MG63 (cell line): ENCODE data around the gene E2F2. TPM values are rescaled to one million over a fixed set of nuclear protein-coding genes. Genes with fewer than 3 reads are reported as not detected.
A peak's percentile ranks its signal among the peaks of the same experiment; 100 is the strongest.

ENCODE experiments used
- DNase-seq: peaks from one replicate; pipeline ENCODE4 v3.0.0-alpha.2; 2020
- H3K27me3 ChIP-seq: fragments of 250-450 bp; sonication (Bioruptor Pico); 2 replicates; pipeline ENCODE4 v1.5.1; 2020; ENCODE audit warnings: mild to moderate bottlenecking, moderate library complexity
- H3K36me3 ChIP-seq: fragments of 250-450 bp; sonication (Bioruptor Pico); 2 replicates; pipeline ENCODE4 v1.5.1; 2020; ENCODE audit warnings: mild to moderate bottlenecking, moderate library complexity
- H3K4me3 ChIP-seq: fragments of 250-450 bp; sonication (Bioruptor Pico); 2 replicates; pipeline ENCODE4 v1.5.1; 2020; ENCODE audit warnings: mild to moderate bottlenecking, moderate library complexity
- H3K9me3 ChIP-seq: fragments of 250-450 bp; sonication (Bioruptor Pico); 2 replicates; pipeline ENCODE4 v1.5.1; 2020; ENCODE audit warnings: mild to moderate bottlenecking, moderate library complexity
- total RNA-seq: library from RNA; depleted of rRNA; stranded (reverse); fragments of >200 nt; shearing (Covaris generic); gene quantifications from 2 replicates; pipeline ENCODE4 v1.2.3, GENCODE V29; 2014; ENCODE audit warnings: low replicate concordance

Gene E2F2
- total RNA-seq, 1 experiment from 2014 or later, result 4.3 TPM

DNA sequence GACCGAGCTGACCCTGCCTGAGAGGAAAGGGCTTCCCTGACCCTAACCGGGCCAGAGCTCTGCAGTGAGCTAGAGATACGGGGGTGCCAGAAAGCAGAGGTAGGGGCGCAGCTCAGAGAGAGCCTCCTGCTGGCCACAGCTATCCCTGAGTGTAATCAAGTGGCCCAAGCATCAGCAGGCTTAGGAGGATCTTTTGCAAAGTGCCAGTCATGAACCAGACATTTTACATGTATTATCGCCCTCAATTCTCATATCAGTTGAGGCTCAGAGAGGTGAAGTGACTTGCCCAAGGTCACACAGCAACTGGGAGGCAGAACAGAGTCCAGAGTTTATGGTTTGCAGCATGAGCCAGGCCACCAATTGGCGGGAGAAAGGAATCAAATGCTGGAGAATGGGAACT is 35.3 kb upstream of the E2F2 start:
- no peak for DNase-seq
- Histone ChIP-seq H3K9me3 (no peaks in the 10 kb centered on the region), H3K27me3 (no peaks in the 10 kb centered on the region), H3K36me3 (no peaks in the 10 kb centered on the region), H3K4me3 (no peak overlapping the region)

DNA sequence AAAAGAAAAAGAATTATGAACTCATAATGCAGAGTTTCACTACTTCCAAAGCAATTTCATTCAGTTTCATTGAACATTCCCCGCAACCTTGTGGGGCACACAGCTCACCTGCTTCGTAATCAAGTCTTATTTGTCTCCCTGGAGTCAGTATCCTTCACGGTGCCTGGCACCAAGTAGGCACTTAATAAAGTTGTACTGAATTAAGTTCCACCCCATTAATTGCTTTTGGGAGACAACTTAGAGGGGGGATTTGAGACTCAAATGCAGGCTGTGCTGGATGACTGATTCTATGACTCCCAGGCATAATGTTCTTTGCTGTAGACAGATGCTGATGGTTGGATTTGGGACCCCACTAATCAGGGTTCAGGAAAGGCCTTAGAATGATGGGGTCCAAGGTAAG is 34.7 kb upstream of the E2F2 start:
- no peaks in the 10 kb centered on the region for H3K9me3 ChIP-seq
- no peaks in the 10 kb centered on the region for H3K36me3 ChIP-seq
- H3K27me3 ChIP-seq, result no peaks in the 10 kb centered on the region
- H3K4me3 ChIP-seq, result no peak overlapping the region
- DNase-seq, result no peak

DNA sequence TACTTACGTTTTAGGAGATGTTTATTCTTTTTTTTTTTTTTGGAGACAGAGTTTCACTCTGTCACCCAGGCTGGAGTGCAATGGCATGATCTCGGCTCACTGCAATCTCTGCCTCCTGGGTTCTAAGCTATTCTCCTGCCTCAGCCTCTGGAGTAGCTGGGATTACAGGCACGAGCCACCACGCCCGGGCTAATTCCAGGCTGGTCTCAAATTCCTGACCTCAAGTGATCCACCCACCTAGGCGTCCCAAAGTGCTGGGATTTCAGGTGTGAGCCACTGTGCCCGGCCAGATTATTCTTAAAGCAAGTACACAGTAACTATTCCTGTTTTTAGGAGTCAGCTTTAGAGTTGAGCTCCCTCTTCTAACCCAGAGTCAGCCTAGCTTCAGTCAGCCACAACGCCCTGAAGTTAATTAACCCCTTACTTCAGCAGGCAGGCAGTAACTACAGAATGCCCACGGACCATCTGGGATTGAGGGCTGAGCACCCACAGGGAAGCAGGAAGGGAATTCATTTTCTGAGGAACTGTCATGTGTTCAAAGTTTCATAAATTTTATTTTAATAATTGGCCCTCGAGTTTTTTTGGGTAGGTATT is 33.6 kb upstream of the E2F2 start:
- no peaks in the 10 kb centered on the region for H3K27me3 ChIP-seq
- no peak for DNase-seq

GRCh38 chr1:23563755-23564374 is 32.8 kb upstream of the E2F2 start:
- no peak for DNase-seq
- peaks cover 4% of the 10 kb centered on the region for H3K36me3 ChIP-seq
- H3K9me3 ChIP-seq, result no peaks in the 10 kb centered on the region
- H3K4me3 ChIP-seq, result no peak overlapping the region
- H3K27me3 ChIP-seq, result no peaks in the 10 kb centered on the region

More for the DNA sequence above, 33.6 kb upstream of the E2F2 start:
- Histone ChIP-seq H3K36me3 (no peaks in the 10 kb centered on the region), H3K4me3 (no peak overlapping the region), H3K9me3 (no peaks in the 10 kb centered on the region)

GRCh38 chr1:23563003-23563402 is 32.0 kb upstream of the E2F2 start:
- no peaks in the 10 kb centered on the region for H3K9me3 ChIP-seq
- no peak for DNase-seq
- peaks cover 13% of the 10 kb centered on the region for H3K36me3 ChIP-seq
- H3K4me3 ChIP-seq, result no peak overlapping the region
- H3K27me3 ChIP-seq, result no peaks in the 10 kb centered on the region

DNA sequence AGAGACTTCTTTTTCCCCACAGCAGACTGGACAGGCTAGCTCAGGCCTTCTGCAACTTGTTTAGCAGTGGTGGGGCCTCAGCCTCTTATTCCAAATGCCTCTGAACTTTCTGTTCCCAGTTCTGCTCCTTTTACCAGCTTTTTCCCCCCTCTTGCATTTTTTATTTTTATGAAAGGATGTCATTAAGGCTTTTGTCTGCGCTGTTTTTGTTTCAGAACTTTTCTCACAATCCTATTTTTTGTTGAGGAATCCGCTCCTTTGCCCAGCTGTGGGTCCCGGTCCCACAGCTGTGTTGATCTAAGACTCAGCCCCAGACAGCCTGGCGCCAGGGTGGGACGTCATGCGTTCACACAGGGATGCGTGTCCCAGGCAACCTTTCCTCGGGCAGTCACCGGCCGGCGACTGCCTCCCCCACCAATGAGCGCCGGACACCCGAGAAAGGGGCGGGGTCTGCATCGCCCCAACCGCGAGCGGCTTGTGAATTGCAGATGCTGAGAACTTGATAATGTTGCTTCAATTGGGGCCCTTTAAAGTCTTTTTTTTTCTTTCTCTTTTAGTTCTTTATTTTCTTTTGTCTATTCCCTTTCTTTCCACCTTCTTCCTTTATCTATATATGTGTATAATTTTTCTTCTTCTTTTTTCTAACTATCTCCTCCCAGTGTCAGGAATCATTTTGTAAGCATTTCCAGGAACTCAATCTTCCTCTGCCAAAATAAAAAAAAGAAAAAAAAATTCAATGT is 31.3 kb upstream of the E2F2 start:
- peak; percentile 99 for DNase-seq
- Histone ChIP-seq H3K4me3 (peak overlapping the region; percentile 19; the same call in 1 of the 2 replicates), H3K9me3 (no peaks in the 10 kb centered on the region)

GRCh38 chr1:23561813-23562100 is 30.7 kb upstream of the E2F2 start:
- Histone ChIP-seq H3K36me3 (peaks cover 25% of the 10 kb centered on the region), H3K9me3 (no peaks in the 10 kb centered on the region), H3K4me3 (peak overlapping the region; percentile 19; the same call in 1 of the 2 replicates), H3K27me3 (no peaks in the 10 kb centered on the region)
- DNase-seq, result peak; percentile 53

More for the DNA sequence above, 31.3 kb upstream of the E2F2 start:
- peaks cover 20% of the 10 kb centered on the region for H3K36me3 ChIP-seq
- no peaks in the 10 kb centered on the region for H3K27me3 ChIP-seq

DNA sequence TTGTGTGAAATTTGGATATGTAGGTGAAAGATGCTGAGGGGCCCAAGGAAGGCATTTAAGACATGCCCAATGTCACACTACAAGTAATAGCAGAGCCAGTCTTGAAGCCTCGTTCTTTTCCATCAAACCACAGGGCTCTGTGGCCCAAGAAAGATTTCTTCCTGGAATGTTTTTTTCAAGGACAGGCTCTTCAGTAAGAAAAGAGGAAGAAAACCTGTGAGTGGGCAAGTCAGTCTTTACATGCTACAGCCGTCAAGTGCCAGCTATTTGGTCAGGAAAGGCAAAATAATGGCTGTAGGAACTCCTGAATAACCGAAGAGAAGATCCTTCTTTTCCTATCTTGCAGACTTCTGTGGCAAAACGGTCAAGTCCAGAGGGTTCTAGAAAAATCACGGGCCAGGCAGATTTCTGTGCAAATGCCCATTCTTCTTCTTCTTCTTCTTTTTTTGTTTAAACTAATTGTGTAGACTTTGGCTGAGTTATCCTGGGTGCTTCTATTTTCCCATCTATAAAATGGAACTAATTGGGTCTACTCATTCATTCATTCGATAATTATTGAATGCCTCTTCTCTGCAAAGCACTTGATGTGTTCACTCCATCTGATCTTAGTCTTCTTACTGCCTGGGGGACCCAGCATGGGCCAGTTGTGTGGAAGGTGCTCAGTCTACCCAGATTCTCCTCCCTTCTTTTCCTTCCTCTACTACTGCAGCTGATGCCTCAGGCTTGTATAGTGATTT is 30.2 kb upstream of the E2F2 start:
- H3K36me3 ChIP-seq, result peaks cover 25% of the 10 kb centered on the region
- no peak overlapping the region for H3K4me3 ChIP-seq
- DNase-seq, result no peak
- H3K9me3 ChIP-seq, result no peaks in the 10 kb centered on the region
- H3K27me3 ChIP-seq, result no peaks in the 10 kb centered on the region

GRCh38 chr1:23559985-23560741 is 29.1 kb upstream of the E2F2 start:
- Histone ChIP-seq H3K4me3 (peak overlapping the region; percentile 81), H3K36me3 (peaks cover 25% of the 10 kb centered on the region), H3K9me3 (no peaks in the 10 kb centered on the region), H3K27me3 (no peaks in the 10 kb centered on the region)
- DNase-seq, result no peak

- peaks cover 25% of the 10 kb centered on the region for H3K36me3 ChIP-seq
- no peaks in the 10 kb centered on the region for H3K27me3 ChIP-seq
- H3K9me3 ChIP-seq, result no peaks in the 10 kb centered on the region
- DNase-seq, result peak; percentile 98
- peak within 1 kb of the TSS; percentile 81 for H3K4me3 ChIP-seq
These were observed 28.3 kb upstream of the E2F2 start, which contains the start of gene ID3 for GRCh38 chr1:23559136-23559984. Gene ID3 (minus strand): TSS chr1:23559501. CDS start chr1:23559426, 75 bp downstream.

- H3K9me3 ChIP-seq, result no peaks in the 10 kb centered on the region
- no peaks in the 10 kb centered on the region for H3K27me3 ChIP-seq
- H3K36me3 ChIP-seq, result peaks cover 25% of the 10 kb centered on the region
- DNase-seq, result no peak
- H3K4me3 ChIP-seq, result peak overlapping the region; percentile 81
These were observed 27.8 kb upstream of the E2F2 start for GRCh38 chr1:23558872-23559135.

DNA sequence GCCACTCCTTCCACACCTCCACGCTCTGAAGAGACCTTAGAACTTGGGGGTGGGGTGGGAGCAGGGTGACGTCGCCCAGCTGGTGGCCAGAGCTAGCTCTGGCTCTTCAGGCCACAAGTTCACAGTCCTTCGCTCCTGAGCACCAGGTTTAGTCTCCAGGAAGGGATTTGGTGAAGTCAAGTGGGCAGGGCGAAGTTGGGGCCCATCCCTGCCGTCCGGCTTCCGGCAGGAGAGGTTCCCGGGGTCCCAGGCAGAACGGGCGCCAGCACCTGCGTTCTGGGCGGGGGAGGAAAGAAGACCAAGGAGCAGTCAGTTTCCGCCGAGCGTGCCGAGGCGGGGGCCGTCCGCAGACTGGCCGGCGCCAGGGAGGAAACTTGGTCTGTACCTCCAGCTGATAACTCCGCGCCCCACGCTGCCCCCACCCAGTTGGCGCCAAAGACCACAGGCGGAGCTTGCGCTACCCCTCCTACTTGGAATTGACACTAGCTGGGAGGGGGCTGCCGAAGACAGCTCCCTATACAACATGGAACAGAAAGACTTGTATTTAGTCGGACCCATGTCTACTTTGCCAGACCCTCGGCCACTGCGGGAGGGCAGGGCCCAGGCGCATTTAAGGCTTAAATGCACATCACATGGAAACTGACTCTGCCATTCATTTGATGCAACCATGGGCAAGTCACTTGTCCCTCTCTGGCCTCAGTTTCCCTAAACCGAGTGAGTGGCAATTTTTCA is 27.3 kb upstream of the E2F2 start:
- Histone ChIP-seq H3K9me3 (no peaks in the 10 kb centered on the region), H3K4me3 (peak overlapping the region; percentile 81), H3K27me3 (no peaks in the 10 kb centered on the region), H3K36me3 (peaks cover 25% of the 10 kb centered on the region)
- peak; percentile 94 for DNase-seq

DNA sequence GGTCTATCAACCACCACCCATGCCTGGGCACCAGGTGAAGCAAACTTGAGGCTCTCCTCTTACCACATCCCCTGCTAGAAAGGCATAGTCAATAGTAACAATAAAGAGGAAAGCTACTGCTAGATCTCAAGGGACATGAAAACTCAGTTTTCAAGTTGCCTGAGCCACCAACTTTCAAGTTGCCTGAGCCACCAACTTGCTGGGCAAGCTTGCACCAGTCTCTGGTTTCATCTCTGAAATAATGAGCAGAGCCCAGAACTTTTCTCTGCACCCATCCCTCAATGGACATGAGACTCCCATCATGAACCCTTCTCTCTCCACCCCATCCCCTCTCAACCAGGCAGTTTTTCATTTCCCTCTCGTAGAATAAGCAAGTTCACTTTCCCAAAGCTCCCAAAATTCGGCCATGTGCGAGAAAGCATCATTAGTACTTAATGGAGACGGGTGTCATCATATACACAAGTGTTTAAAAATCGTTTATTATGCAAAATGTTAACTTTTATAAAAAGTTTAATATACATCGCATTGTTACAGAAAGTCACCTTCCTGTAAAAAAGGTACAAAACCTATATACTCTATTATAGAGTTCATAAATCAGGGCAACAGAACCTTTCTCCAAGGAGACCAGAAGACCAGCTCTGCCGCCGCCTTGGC is 26.6 kb upstream of the E2F2 start:
- peak overlapping the region; percentile 81 for H3K4me3 ChIP-seq
- no peak for DNase-seq
- H3K27me3 ChIP-seq, result no peaks in the 10 kb centered on the region
- no peaks in the 10 kb centered on the region for H3K9me3 ChIP-seq
- H3K36me3 ChIP-seq, result peaks cover 25% of the 10 kb centered on the region

- DNase-seq, result peak; percentile 74
- H3K9me3 ChIP-seq, result no peaks in the 10 kb centered on the region
- peaks cover 25% of the 10 kb centered on the region for H3K36me3 ChIP-seq
- peak overlapping the region; percentile 81 for H3K4me3 ChIP-seq
- no peaks in the 10 kb centered on the region for H3K27me3 ChIP-seq
These were observed 25.8 kb upstream of the E2F2 start for GRCh38 chr1:23556635-23557470.
